T-helper 2 cell treated with Interferon-gamma antibody and Interleukin-4, amounts not matched to agents 100 ng/mL and 5 ng/mL, for 36 hours (primary cell): ENCODE data around the gene PDE4B. TPM values are rescaled to one million over a fixed set of nuclear protein-coding genes. Genes with fewer than 3 reads are reported as not detected.
"Not testable (repeated sequence)": the region's sequence is repeated elsewhere in the genome, so short reads cannot be mapped to it uniquely, and the experiment has no call there.

Experiments used
- intact Hi-C: fragments of 100-400 bp; cut with micrococcal nuclease; formaldehyde crosslinking; loops from one replicate; pipeline ENCODE4 v1.15.1; 2023
- total RNA-seq: library from RNA; stranded (reverse); gene quantifications from 2 replicates; pipeline ENCODE4 v1.2.3, GENCODE V29; 2022

PDE4B gene
- total RNA-seq, 1 donor from 2014 or later = 16.9 TPM

- intact Hi-C loops = no loop called here
Measured at GRCh38 chr1:66112744-66113400, 320.2 kb downstream of the PDE4B start.

- intact Hi-C loops = no loop called here
Measured at GRCh38 chr1:66119148-66119547, 326.5 kb downstream of the PDE4B start.

GRCh38 chr1:66124670-66125069, 332.0 kb downstream of the PDE4B start:
- intact Hi-C loops = no loop called here

GRCh38 chr1:66128641-66129040, 335.9 kb downstream of the PDE4B start:
- intact Hi-C loops = not testable (repeated sequence)

- intact Hi-C loops = no loop called here
Measured at GRCh38 chr1:66132324-66132723, 339.6 kb downstream of the PDE4B start.

- intact Hi-C loops = no loop called here
Measured at GRCh38 chr1:66134004-66134403, 341.3 kb downstream of the PDE4B start.

GRCh38 chr1:66135161-66135560, 342.5 kb downstream of the PDE4B start:
- intact Hi-C loops = no loop called here

GRCh38 chr1:66136423-66136822, 343.7 kb downstream of the PDE4B start:
- intact Hi-C loops = not testable (repeated sequence)

GRCh38 chr1:66137235-66137634, 344.5 kb downstream of the PDE4B start:
- intact Hi-C loops = no loop called here

- intact Hi-C loops = no loop called here
Measured at GRCh38 chr1:66138613-66139012, 345.9 kb downstream of the PDE4B start.

GRCh38 chr1:66140072-66140471, 347.4 kb downstream of the PDE4B start:
- intact Hi-C loops = no loop called here

GRCh38 chr1:66143651-66144050, 351.0 kb downstream of the PDE4B start:
- intact Hi-C loops = no loop called here

- intact Hi-C loops = no loop called here
Measured at GRCh38 chr1:66147226-66147835, 354.6 kb downstream of the PDE4B start.

GRCh38 chr1:66152034-66152433, 359.3 kb downstream of the PDE4B start:
- intact Hi-C loops = no loop called here

- intact Hi-C loops = no loop called here
Measured at GRCh38 chr1:66154394-66154793, 361.7 kb downstream of the PDE4B start.

- intact Hi-C loops = no loop called here
Measured at GRCh38 chr1:66156144-66156543, 363.4 kb downstream of the PDE4B start.

GRCh38 chr1:66159800-66160199, 367.1 kb downstream of the PDE4B start:
- intact Hi-C loops = no loop called here

- intact Hi-C loops = no loop called here
Measured at GRCh38 chr1:66160719-66161118, 368.0 kb downstream of the PDE4B start.

- intact Hi-C loops = no loop called here
Measured at GRCh38 chr1:66166753-66167152, 374.1 kb downstream of the PDE4B start.

GRCh38 chr1:66167267-66167666, 374.6 kb downstream of the PDE4B start:
- intact Hi-C loops = no loop called here

GRCh38 chr1:66168467-66168887, 375.8 kb downstream of the PDE4B start:
- intact Hi-C loops = no loop called here

GRCh38 chr1:66168948-66169671, 376.4 kb downstream of the PDE4B start:
- intact Hi-C loops = no loop called here

- intact Hi-C loops = no loop called here
Measured at GRCh38 chr1:66172272-66172671, 379.6 kb downstream of the PDE4B start.
